Stimulated activated CD4-positive, alpha-beta T cell treated with anti-CD3 and anti-CD28 coated beads, Interleukin-2, amount 100 ng/mL, for 4 hours (primary cell): ENCODE measurements around the gene BICC1.

ENCODE experiments used
- DNase-seq: peaks from one replicate; pipeline ENCODE4 v3.0.0-alpha.2; 2020; ENCODE audit warnings: low read depth

BICC1 gene

DNA sequence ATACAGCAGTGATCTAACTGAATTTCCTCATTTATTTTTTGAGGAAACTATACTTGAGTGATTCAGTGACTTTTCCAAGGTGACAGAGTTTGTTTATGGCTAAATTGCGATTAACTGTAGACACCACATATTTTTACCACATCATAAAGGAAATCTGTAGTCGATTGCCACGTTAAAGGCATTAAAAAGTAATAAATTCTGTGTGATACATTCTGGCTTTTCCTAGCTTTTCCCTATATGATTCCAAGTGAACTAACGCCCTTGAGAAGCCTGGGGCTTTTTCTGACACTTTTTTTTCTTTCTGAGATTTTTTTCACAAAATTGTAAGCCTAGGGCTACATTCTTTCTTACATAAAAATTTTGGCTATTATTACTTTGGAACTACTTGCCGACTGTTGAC lies 266.9 kb downstream of the BICC1 start:
- no peak for DNase-seq

DNA sequence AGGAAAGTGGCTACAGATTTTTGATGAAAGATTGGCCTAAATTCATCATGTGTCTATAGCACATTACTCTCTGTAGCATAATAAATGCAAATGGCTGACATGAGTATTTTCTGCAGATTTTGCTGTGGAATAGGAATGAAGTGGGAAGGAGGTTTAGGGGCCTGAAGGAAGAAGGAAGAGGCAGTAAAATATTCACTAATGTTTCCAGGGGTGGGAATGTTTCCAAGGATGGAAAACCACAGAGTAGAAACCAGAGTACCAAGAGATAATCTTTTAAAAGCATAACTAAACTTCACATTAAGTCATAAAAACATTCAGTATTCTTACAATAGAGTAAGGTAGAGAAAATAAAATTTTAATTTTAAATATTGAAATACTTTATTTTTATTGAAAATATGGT lies 267.8 kb downstream of the BICC1 start:
- DNase-seq, result no peak

GRCh38 chr10:58781873-58782488 lies 269.3 kb downstream of the BICC1 start:
- no peak for DNase-seq

GRCh38 chr10:58782876-58783851 lies 270.5 kb downstream of the BICC1 start:
- no peak for DNase-seq

DNA sequence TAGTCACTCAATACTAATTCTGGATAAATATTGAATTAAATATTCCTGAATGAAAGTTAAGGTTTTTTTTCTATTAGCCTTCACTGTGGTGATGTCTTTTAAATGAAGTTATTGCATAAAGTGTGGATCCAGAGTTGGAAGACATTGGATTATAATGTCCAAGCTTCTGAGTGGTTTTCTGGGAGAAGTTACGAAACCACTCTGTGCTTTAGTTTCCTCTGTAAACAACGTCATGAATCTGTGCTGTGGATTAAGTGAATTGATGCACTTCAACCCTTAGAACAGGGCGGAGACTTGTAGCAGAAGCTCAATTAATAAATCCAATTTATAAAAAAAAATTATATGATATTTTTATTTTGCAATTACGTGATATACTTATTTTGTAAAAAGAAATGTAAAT lies 271.7 kb downstream of the BICC1 start:
- no peak for DNase-seq

DNA sequence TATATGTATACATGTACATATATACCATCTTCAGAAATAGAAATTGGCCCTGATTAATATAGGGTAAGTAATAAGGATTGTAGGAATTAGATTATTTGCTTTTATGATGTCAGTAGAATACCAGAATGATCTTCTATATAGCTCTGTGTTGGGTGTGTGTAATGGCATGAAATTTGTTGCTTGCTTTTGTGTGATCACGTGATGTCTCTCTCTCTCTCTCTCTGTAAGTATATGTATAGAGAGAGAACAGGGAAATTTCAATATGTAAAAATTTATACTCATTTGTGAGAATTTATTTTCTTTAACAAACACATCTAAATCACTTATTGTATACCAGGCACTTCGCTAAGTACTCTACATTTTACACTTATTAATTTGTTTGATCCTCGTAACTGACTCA lies 272.7 kb downstream of the BICC1 start:
- DNase-seq, result no peak

DNA sequence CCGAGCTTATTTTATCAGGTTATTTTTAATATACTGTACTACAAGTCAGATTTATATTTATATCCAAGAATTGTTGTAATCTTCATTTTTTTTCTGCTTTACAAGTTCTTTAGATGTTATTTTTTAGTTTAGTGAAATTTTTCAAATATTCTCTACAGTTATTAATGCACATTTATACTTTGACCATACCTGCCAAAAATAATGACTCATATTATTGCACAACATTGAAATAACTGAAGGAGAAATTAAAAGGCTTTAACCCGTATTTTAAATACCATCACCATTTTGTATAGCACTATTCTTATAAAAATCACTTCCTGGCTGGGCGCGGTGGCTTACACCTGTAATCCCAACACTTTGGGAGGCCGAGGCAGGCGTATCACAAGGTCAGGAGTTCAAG lies 278.5 kb downstream of the BICC1 start:
- DNase-seq, result no peak

- DNase-seq, result no peak
Observed at GRCh38 chr10:58795560-58795959, 282.9 kb downstream of the BICC1 start.

DNA sequence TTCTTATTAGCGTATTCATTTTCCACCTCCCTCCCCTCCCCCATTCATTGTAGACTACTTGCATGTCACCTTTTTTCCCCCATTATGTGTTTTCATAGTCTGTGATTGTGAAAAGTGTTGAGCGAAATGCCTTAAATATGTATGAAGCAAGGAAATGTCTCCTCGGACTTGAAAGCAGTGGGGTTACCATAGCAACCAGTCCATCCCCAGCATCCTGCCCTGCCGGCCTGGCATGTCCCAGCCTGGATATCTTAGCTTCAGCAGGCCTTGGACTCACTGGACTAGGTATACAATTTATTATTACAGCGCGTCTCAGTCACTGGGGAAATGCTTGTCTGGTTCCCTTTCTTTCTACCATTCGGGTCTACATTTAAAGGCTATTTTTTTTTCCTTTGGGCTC lies 283.6 kb downstream of the BICC1 start:
- no peak for DNase-seq

DNA sequence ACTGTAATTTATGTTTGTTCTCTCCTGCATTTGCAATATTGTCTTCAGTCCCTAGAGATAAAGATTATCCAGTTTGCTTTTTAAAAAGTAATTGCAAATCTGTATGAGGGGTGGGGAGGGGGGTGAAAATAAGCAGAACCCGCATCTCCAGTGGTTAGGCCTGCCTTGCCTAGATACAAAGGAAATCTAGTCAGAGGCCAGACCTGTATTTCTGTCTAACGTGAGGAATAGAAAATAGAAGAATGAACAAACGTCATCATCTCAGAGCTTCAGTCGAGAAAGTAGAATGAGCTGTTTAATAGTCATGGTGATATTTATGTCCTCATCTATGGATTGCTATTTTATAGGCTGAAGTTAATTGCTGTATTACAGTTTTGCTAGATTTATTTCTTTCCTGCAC lies 284.2 kb downstream of the BICC1 start:
- DNase-seq, result no peak

DNA sequence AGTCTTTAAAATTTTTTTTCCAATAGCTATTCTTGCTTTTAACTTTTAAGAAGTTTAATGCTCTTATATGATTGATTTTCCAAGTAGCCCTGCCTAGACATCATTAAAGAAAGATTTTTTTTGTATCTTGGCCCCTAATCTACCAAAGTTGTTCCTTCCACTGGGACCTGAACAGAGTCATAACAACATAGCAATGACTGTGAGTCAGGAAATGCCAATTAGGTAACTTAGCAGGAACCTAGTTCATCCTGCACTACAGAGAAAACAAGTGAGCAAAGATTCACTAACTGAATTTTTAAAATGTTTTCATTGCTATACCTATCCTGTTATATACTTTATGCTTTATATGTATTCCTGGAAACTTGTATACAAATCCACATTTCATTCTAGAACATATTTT lies 284.7 kb downstream of the BICC1 start:
- DNase-seq, result no peak

DNA sequence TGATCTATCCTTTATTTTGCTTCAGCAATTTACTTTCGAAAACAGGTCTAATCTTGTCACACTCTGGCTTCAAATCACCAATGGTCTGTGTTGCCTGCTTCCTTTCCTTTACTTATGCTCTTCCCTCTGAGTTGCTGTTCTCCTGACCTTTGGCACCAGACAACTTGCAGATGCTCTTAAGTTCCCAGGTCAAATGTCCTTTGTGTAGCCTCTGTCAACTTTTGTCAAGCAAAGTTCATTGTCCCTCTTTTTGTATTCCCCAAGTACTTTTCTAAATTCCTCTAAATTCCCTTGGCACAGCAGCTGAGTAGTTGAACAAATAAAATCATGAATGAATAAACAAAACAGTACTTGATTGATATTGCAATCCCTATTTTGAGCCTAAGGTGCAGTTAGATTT lies 289.4 kb downstream of the BICC1 start:
- no peak for DNase-seq

GRCh38 chr10:58806323-58806722 lies 293.7 kb downstream of the BICC1 start:
- no peak for DNase-seq

GRCh38 chr10:58806970-58807628 lies 294.4 kb downstream of the BICC1 start:
- DNase-seq, result no peak

- DNase-seq, result no peak
Observed at GRCh38 chr10:58807629-58808022, 295.0 kb downstream of the BICC1 start.

DNA sequence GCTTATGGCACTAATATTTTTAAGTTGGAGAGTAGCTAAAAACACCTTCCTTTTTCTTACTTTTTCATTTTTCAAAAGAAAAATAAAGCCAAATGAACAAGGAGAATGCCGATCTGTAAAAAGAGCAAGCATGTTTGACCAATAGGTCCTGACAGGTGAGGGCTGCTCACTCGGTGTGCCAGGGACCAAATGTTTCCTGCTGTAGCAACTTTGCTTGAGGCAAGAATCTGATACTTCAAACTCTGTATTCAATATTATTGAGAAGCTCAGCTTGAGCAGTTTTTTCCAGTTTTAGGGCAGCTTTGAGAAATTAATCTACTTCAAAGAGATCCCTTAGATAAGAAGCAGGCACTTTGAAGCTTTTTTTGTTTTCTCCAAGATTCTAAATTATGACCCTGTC lies 298.1 kb downstream of the BICC1 start:
- DNase-seq, result no peak

DNA sequence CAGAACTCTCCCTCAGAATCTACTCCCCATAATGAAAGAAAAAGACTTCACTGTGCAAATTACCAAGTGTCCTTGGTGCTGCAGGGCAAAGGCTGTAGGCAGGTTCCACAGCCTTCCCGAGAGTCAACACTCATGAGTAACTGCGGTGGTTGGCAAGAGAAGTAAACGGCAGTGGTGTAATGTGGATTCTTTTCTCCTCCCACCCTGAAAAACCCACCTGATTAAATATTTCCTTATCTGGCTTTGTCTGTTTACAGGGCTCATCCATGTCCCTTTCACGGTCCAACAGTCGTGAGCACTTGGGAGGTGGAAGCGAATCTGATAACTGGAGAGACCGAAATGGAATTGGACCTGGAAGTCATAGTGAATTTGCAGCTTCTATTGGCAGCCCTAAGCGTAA lies 300.9 kb downstream of the BICC1 start:
- no peak for DNase-seq

- DNase-seq, result no peak
Observed at GRCh38 chr10:58817201-58817846, 304.7 kb downstream of the BICC1 start.

DNA sequence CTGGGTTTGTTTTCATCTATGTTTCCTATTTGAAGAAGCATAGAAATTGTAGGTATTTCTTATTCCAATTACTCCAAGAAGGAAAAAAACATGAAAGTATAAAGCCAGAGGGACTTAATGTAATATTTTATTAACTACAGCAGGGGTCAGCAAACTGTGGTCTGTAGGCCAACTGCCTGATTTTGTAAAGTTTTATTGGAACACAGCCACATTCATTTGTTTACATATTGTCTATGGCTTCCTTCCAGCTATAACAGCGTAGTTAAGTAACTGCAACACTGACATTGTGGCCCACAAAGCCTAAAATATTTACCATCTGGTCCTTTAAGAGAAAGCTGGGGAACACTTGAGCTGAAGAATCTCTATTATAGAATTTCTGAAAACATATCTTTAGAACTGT lies 306.2 kb downstream of the BICC1 start:
- no peak for DNase-seq

DNA sequence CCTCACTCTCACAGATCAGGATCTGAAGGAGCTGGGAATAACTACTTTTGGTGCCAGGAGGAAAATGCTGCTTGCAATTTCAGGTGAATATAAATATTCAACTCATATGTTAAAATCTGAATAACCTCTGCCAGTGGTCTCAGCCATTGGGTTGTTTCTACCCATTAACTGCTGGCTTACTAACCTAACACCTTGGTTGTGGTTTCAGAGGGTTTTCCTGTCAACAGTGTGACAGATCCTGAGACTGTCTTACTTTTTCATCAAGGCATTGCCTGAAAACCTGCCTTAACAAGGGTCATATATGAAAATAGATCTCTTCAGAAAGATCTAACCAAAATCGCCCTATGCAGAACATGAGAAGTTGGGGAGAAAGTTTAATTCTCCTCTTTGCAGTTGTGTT lies 307.7 kb downstream of the BICC1 start:
- no peak for DNase-seq

GRCh38 chr10:58820861-58821751 lies 308.4 kb downstream of the BICC1 start:
- no peak for DNase-seq

- DNase-seq, result no peak
Observed at GRCh38 chr10:58821752-58822056, 309.0 kb downstream of the BICC1 start.
